Brain microvascular endothelial cell (primary cell): ENCODE data around the gene CDH22.
A peak's percentile ranks its signal among the peaks of the same experiment; 100 is the strongest.

ENCODE experiments used
- DNase-seq: peaks from one replicate; pipeline ENCODE4 v3.0.0-alpha.2; 2020
- H3K27ac ChIP-seq: fragments of 250-450 bp; sonication (Bioruptor Pico); 2 replicates; pipeline ENCODE4 v1.5.1; 2020; ENCODE audit warnings: mild to moderate bottlenecking, moderate library complexity
- H3K27me3 ChIP-seq: fragments of 250-450 bp; sonication (Bioruptor Pico); replicated peaks from 2 replicates; pipeline ENCODE4 v1.5.1; 2020; ENCODE audit warnings: mild to moderate bottlenecking
- H3K36me3 ChIP-seq: fragments of 250-450 bp; sonication (Bioruptor Pico); replicated peaks from 2 replicates; pipeline ENCODE4 v1.5.1; 2020; ENCODE audit warnings: mild to moderate bottlenecking
- H3K4me3 ChIP-seq: 2 replicates; pipeline ENCODE4 v1.5.1; 2011; ENCODE audit warnings: low read depth, mild to moderate bottlenecking, control low read depth, low read length, moderate library complexity
- CTCF ChIP-seq: IDR thresholded peaks from 2 replicates; pipeline ENCODE4 v1.5.1; 2011; ENCODE audit warnings: low read depth, mild to moderate bottlenecking, moderate library complexity, low read length, control low read depth, inconsistent platforms; ENCODE audit errors: missing control alignments
- in situ Hi-C: cut with HindIII; loops from 2 replicates; pipeline ENCODE4 v1.10.0; 2017; ENCODE audit warnings: low sequenced_read_pairs, low pct_ligation_motif_present

The CDH22 gene

GRCh38 chr20:46232539-46232938, 75.8 kb downstream of the CDH22 start:
- TF ChIP-seq CTCF = no peak
- Histone ChIP-seq H3K27me3 (no peaks in the 10 kb centered on the region), H3K4me3 (no peak overlapping the region), H3K27ac (no peak overlapping the region), H3K36me3 (no peaks in the 10 kb centered on the region)
- no peak for DNase-seq
- in situ Hi-C loops = no loop called here

GRCh38 chr20:46230801-46231282, 77.5 kb downstream of the CDH22 start:
- H3K27me3 ChIP-seq = no peaks in the 10 kb centered on the region
- no peak for TF ChIP-seq CTCF
- peak; percentile 42 for DNase-seq
- H3K27ac ChIP-seq = no peak overlapping the region
- in situ Hi-C loops = no loop called here
- H3K36me3 ChIP-seq = no peaks in the 10 kb centered on the region
- H3K4me3 ChIP-seq = no peak overlapping the region

- Histone ChIP-seq H3K36me3 (no peaks in the 10 kb centered on the region), H3K27ac (no peak overlapping the region), H3K4me3 (no peak overlapping the region), H3K27me3 (no peaks in the 10 kb centered on the region)
- in situ Hi-C loops = no loop called here
- no peak for DNase-seq
- TF ChIP-seq CTCF = no peak
Measured at GRCh38 chr20:46230106-46230491, 78.2 kb downstream of the CDH22 start.

- Histone ChIP-seq H3K27me3 (peaks cover under 1% of the 10 kb centered on the region), H3K36me3 (no peaks in the 10 kb centered on the region), H3K4me3 (no peak overlapping the region), H3K27ac (no peak overlapping the region)
- in situ Hi-C loops = no loop called here
- no peak for TF ChIP-seq CTCF
- DNase-seq = no peak
Measured at GRCh38 chr20:46229478-46230105, 78.7 kb downstream of the CDH22 start.

GRCh38 chr20:46228670-46229069, 79.6 kb downstream of the CDH22 start:
- no peak for DNase-seq
- Histone ChIP-seq H3K27me3 (peaks cover 3% of the 10 kb centered on the region), H3K27ac (no peak overlapping the region), H3K4me3 (no peak overlapping the region), H3K36me3 (no peaks in the 10 kb centered on the region)
- in situ Hi-C loops = no loop called here
- no peak for TF ChIP-seq CTCF

- Histone ChIP-seq H3K4me3 (no peak overlapping the region), H3K36me3 (no peaks in the 10 kb centered on the region), H3K27ac (no peak overlapping the region), H3K27me3 (peaks cover 3% of the 10 kb centered on the region)
- no peak for TF ChIP-seq CTCF
- DNase-seq = no peak
- in situ Hi-C loops = no loop called here
Measured at GRCh38 chr20:46227272-46227767, 81.0 kb downstream of the CDH22 start.
